Ascending aorta (tissue), 2 donors: ENCODE data around the gene TLK2. TPM values are rescaled to one million over a fixed set of nuclear protein-coding genes. Genes with fewer than 3 reads are reported as not detected.
A peak's percentile ranks its signal among the peaks of the same experiment; 100 is the strongest.

Experiments
- DNase-seq, 2 donors: peaks; one replicate each; pipeline ENCODE4 v3.0.0-alpha.2; 2019; ENCODE audit warnings: low spot score in 2 of 2
- H3K27ac ChIP-seq, 2 donors: fragments of 200-600 bp; sonication (generic); one replicate each; pipeline ENCODE4 v1.5.1; 2016 to 2017; ENCODE audit warnings: mild to moderate bottlenecking in 1 of 2
- H3K27me3 ChIP-seq: fragments of 200-600 bp; sonication (generic); one replicate; pipeline ENCODE4 v1.5.1; 2017
- H3K36me3 ChIP-seq, 2 donors: fragments of 200-600 bp; sonication (generic); one replicate each; pipeline ENCODE4 v1.5.1; 2016
- H3K4me1 ChIP-seq, 2 donors: fragments of 200-600 bp; sonication (generic); one replicate each; pipeline ENCODE4 v1.5.1; 2016 to 2017; ENCODE audit warnings: mild to moderate bottlenecking in 1 of 2
- H3K4me3 ChIP-seq, 2 donors: fragments of 200-600 bp; sonication (generic); one replicate each; pipeline ENCODE4 v1.5.1; 2016 to 2017; ENCODE audit warnings: mild to moderate bottlenecking in 1 of 2
- H3K9me3 ChIP-seq, 2 donors: fragments of 200-600 bp; sonication (generic); one replicate each; pipeline ENCODE4 v1.5.1; 2016
- intact Hi-C: fragments of 100-400 bp; cut with DNase I; formaldehyde crosslinking; loops from one replicate; pipeline ENCODE4 v1.15.1; 2023
- total RNA-seq: library from RNA; depleted of rRNA; stranded (reverse); fragments of >200 nt; gene quantifications from one replicate; pipeline ENCODE4 v1.1.0, GENCODE V29; 2016
- TF ChIP-seq, protein P1 (sequence below), 3 experiments: fragments of 200-600 bp in 2 of 3; fragments of 450-650 bp in 1 of 3; sonication (generic) in 2 of 3; IDR thresholded peaks; one replicate each; pipeline ENCODE4 v1.5.1; 2016 to 2019; ENCODE audit warnings: antibody characterized with exemption in 3 of 3, mild to moderate bottlenecking in 1 of 3, moderate library complexity in 1 of 3

The TLK2 gene
- total RNA-seq, 1 donor from 2014 or later: 11.3 TPM

DNA sequence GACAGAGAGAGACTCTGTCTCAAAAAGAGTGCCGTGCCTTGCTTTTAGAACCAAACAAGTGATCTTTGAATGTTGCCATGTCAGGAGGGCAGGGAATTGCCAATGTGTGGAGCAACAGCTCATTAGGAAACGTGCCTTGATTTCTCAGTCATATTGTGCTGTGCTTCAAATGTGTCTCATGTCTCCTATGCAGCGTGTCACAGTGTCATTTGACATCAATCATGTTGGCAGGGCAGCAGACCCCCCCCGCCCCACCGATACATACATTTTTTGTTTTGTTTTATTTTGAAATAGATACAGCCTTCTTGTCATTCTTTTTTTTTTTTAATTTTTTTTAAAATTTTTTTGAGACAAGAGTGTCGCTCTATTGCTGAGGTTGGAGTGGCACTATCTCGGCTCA, 170.9 kb downstream of the TLK2 start:
- no peaks in the 10 kb centered on the region for H3K27me3 ChIP-seq
- TF ChIP-seq, protein P1, sequence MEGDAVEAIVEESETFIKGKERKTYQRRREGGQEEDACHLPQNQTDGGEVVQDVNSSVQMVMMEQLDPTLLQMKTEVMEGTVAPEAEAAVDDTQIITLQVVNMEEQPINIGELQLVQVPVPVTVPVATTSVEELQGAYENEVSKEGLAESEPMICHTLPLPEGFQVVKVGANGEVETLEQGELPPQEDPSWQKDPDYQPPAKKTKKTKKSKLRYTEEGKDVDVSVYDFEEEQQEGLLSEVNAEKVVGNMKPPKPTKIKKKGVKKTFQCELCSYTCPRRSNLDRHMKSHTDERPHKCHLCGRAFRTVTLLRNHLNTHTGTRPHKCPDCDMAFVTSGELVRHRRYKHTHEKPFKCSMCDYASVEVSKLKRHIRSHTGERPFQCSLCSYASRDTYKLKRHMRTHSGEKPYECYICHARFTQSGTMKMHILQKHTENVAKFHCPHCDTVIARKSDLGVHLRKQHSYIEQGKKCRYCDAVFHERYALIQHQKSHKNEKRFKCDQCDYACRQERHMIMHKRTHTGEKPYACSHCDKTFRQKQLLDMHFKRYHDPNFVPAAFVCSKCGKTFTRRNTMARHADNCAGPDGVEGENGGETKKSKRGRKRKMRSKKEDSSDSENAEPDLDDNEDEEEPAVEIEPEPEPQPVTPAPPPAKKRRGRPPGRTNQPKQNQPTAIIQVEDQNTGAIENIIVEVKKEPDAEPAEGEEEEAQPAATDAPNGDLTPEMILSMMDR (IDR thresholded peaks at IDR 0.05): no peak
- intact Hi-C loops: no loop called here
- H3K27ac ChIP-seq: peak overlapping the region; percentile 75 to 82
- peaks cover 14 to 29% of the 10 kb centered on the region in 2 donors for H3K4me1 ChIP-seq
- H3K36me3 ChIP-seq: no peaks in the 10 kb centered on the region
- no peaks in the 10 kb centered on the region for H3K9me3 ChIP-seq
- H3K4me3 ChIP-seq: no peak overlapping the region
- no peak for DNase-seq

DNA sequence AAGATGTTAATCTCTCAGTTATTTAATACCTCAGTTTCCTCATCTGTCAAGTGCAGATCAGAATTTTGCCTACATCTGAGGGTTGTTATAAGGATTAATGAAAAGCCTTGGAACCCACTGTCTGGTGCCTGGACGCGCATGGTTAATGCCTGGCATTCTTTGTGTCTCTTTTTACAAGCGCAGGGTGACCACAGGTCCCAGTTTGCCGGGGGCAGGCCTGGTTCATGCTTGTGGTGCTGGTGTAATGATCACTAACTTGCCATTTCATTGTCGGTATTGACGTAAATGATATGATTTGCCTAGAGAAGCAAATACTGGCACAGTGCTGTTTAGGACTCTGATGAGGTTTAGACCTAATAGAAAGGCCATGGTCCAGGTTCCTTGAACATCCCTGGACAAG, 172.0 kb downstream of the TLK2 start:
- Histone ChIP-seq H3K27me3 (no peaks in the 10 kb centered on the region), H3K4me3 (no peak overlapping the region), H3K4me1 (peaks cover 14 to 29% of the 10 kb centered on the region in 2 donors), H3K27ac (no peak overlapping the region), H3K9me3 (no peaks in the 10 kb centered on the region), H3K36me3 (no peaks in the 10 kb centered on the region)
- DNase-seq: peak in 1 of 2 donors; percentile 5
- TF ChIP-seq, protein P1 (IDR thresholded peaks at IDR 0.05): no peak
- intact Hi-C loops: no loop called here

DNA sequence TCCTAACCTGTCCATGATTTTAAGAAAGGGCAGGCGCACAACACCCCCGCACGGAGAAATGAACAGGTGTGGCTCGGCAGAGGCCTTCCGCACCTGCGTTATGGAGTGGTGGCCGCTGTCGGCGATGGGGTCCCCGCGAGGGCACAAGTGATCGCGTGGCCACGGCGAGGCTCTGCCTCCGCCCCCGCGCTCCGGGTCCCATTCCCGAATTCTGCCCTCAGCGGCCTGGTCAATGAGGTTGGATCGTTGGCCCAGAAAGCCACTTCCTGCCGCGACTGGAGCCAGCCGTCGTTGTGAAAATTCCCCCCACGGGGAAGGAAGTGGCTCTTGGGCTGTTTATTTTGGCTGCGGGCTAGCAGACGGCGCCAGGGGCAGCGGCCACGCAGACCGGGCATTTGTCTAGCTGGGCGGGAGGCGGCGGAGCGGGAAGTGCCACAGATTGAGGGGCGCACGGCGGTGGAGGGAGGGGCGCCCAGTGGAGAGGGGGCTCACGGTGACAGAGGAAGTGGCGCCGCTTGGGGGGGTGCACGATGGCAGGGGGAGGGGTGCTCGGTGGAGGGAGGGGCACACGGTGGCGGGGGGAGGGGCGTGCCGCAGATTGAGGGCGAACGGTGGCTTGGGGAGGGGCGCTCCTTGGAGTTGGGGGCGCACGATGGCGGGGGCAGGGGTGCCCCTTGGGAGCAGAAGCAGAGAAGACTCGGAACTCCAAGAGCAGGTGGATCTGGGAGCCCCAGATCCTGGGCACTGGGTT, 173.8 kb downstream of the TLK2 start:
- TF ChIP-seq, protein P1 (IDR thresholded peaks at IDR 0.05): no peak
- intact Hi-C loops: loop anchor here (1.0 kb wide), 1 partner anchor 25 kb away; the partner anchor contains the start of gene MRC2
- Histone ChIP-seq H3K27ac (peak overlapping the region; percentile 67 to 72), H3K9me3 (no peaks in the 10 kb centered on the region), H3K4me3 (peak overlapping the region; percentile 62 to 69), H3K27me3 (no peaks in the 10 kb centered on the region), H3K4me1 (peaks cover 14 to 29% of the 10 kb centered on the region in 2 donors), H3K36me3 (no peaks in the 10 kb centered on the region)
- DNase-seq: peak; percentile 42 to 90

DNA sequence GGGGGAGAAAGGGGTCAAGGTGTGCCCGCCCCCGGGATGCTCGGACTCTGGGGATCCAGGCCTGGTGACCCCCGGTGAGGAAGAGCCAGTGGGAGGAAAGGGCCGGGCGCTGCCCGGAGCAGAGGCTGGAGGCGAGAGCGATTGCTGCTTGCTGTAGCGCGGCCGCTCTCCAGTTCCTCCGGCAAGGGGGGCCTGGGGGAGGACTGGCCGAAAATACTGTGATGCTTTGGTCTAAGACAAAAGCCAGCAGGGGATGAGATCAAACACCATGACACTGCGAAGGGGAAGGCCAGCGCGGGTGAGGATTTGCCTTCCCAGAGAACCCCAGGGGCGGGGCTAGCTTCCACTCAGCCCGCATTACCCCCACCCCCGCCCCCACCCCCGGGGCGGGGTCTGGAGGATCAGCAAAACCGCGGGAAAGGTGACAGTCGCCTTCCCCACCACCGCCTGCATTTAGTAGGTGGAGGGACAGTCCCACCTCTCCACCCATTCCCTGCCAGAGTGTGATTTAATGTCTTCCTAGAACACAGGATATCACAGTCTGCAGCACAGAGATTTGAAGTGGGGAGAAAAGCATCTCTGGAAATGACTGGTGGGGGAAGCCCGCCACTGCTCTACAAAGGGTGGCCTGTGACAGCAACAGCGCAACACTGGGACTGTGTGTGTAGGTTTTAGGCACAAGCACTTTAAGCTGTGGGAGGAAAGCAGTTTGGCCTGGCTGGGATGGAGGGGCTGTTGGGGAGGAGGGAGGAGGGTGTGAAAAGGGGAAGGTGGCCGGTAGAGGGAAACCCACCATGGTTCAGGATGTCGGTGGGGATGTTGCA, 174.6 kb downstream of the TLK2 start:
- Histone ChIP-seq H3K27me3 (no peaks in the 10 kb centered on the region), H3K27ac (peak overlapping the region; percentile 67 to 72), H3K36me3 (peaks cover 0 to 4% of the 10 kb centered on the region in 2 donors), H3K4me3 (peak overlapping the region; percentile 62 to 69), H3K4me1 (peaks cover 14 to 29% of the 10 kb centered on the region in 2 donors), H3K9me3 (no peaks in the 10 kb centered on the region)
- DNase-seq: peak; percentile 9 to 86
- intact Hi-C loops: no loop called here
- TF ChIP-seq, protein P1 (IDR thresholded peaks at IDR 0.05): no peak

DNA sequence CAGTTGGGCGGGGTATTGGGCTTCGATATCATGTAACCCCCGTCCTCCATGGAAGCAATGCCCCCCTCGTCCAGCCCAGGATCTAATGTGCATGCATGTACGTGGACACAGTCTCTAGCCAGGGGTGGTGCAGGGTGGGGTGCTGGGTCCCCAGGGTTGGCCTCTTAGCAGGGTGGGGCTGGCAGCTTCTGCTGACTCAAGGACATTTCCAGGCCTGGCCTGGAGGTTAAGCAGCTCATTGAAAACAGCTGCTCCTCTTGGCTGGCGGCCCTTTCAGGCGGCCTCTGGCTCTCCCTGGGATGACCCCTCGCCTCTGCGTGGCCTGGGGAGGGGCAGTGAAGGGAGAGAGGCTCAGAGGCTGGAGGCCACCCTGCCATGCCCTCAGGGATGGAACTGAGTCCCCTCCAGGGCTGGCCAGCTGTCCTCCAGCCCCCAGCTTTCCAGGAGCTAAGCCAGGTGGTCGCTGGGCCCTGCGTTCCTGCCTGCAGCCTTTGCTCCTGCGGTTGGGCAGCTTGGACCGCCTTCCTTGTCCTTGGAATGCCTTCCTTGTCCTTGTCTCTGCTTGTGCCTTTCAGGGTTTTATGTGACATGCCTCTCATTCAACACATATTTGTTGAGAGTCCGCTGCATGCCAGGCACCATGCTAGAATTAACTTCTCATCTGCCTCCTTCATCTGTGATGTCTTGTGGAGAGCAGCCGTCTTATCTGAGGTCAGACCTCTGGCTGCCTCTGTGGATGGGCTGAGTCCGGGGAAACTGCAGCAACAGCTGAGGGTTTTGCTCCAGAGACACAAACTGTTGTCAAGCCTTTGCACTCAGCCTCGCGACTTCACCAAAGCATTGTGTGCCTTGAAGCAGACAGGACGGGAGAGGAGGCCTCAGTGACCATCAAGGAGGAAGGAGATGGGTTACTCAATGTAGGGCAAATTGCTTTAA, 175.5 kb downstream of the TLK2 start:
- peak in 1 of 2 donors; percentile 7 for DNase-seq
- Histone ChIP-seq H3K27me3 (no peaks in the 10 kb centered on the region), H3K27ac (peak overlapping the region; percentile 67 to 72), H3K9me3 (no peaks in the 10 kb centered on the region), H3K4me1 (peaks cover 11 to 22% of the 10 kb centered on the region in 2 donors), H3K36me3 (peaks cover 0 to 4% of the 10 kb centered on the region in 2 donors), H3K4me3 (peak overlapping the region in 1 of 2 donors; percentile 69)
- intact Hi-C loops: no loop called here
- TF ChIP-seq, protein P1 (IDR thresholded peaks at IDR 0.05): no peak
